Activated naive CD4-positive, alpha-beta T cell treated with anti-CD3 and anti-CD28 coated beads for 36 hours (primary cell): ENCODE results near the gene KCNA3. TPM values are rescaled to one million over a fixed set of nuclear protein-coding genes. Genes with fewer than 3 reads are reported as not detected.

Experiments used
- total RNA-seq, 2 experiments: library from RNA; stranded (reverse); gene quantifications; one replicate each; pipeline ENCODE4 v1.2.3, GENCODE V29; 2021

KCNA3 gene
- total RNA-seq, 2 experiments from 2014 or later = 15.3 to 15.4 TPM

Other genes with a start within 250 kb of the KCNA3 start
- not detected for gene PROK1, start 223.8 kb downstream of the KCNA3 start, total RNA-seq
- not detected for gene KCNA10, start 155.8 kb downstream of the KCNA3 start, total RNA-seq
- under 1 TPM; 0.19 to 0.64 TPM for gene KCNA2, start 68.6 kb downstream of the KCNA3 start, total RNA-seq
- gene CD53, start 198.2 kb upstream of the KCNA3 start, total RNA-seq = 100 to 1,000 TPM; 239 to 255 TPM